ENCODE measurements around the gene ACVR1B. TPM values are rescaled to one million over a fixed set of nuclear protein-coding genes. Genes with fewer than 3 reads are reported as not detected.

Gene ACVR1B
- total and polyA plus RNA-seq, 9 of the 15 experiments (the other 6 are each of a cell fraction or from before 2014, with no cell fraction given): 0.97 to 15.1 (median 6.8) TPM

- peak; percentile 94 to 97 (median 96) for TF ChIP-seq CTCF (IDR thresholded peaks at IDR 0.05 in 2 of 3, conservative IDR thresholded peaks at IDR 0.05 in 1 of 3; ENCODE audit: insufficient read depth in 2 of 3, low read depth in 1 of 3, low read length in 3 of 3)
- TF ChIP-seq ZNF668 (CRISPR knock-in tag; IDR thresholded peaks at IDR 0.05): no peak
- TF ChIP-seq CTBP1 (IDR thresholded peaks at IDR 0.05; ENCODE audit: borderline replicate concordance): 0 out of 2 replicates have a peak, but pooled peaks have one; percentile 25
- no peak for TF ChIP-seq ZFPM2 (CRISPR knock-in tag; IDR thresholded peaks at IDR 0.05)
- no peak for TF ChIP-seq ZNF347 (CRISPR knock-in tag; IDR thresholded peaks at IDR 0.05; ENCODE audit: low read depth)
- no peak for TF ChIP-seq GATAD2A (IDR thresholded peaks at IDR 0.05)
- TF ChIP-seq PML (IDR thresholded peaks at IDR 0.05; ENCODE audit: low read length): 0 out of 2 replicates have a peak, but pooled peaks have one; percentile 7
- no peak for TF ChIP-seq CBX5 (IDR thresholded peaks at IDR 0.05; ENCODE audit: borderline replicate concordance, low read depth)
- 0 out of 2 replicates have a peak, but pooled peaks have one; percentile 9 for TF ChIP-seq ATF7 (IDR thresholded peaks at IDR 0.05)
- peak; percentile 72; the same call in 1 of the 2 replicates for TF ChIP-seq HDGF (IDR thresholded peaks at IDR 0.05)
- peak; percentile 82 for TF ChIP-seq DACH1 (IDR thresholded peaks at IDR 0.05; ENCODE audit: partially characterized antibody)
- no peak for TF ChIP-seq ZNF124 (CRISPR knock-in tag; IDR thresholded peaks at IDR 0.05)
- peak in 1 of 3 experiments; percentile 17 for TF ChIP-seq YY1 (IDR thresholded peaks at IDR 0.05; ENCODE audit: borderline replicate concordance in 1 of 3, control insufficient read depth in 1 of 3, extremely low read depth in 1 of 3, insufficient read depth in 3 of 3, insufficient read length in 1 of 3, insufficient replicate concordance in 2 of 3, low read depth in 1 of 3, low read length in 2 of 3)
- TF ChIP-seq POLR2H (tag; IDR thresholded peaks at IDR 0.05; ENCODE audit: low read depth): no peak
- TF ChIP-seq CTCFL (IDR thresholded peaks at IDR 0.05; ENCODE audit: borderline replicate concordance, insufficient read depth, low read depth, low read length, poor library complexity, severe bottlenecking): peak; percentile 66
- no peak for TF ChIP-seq EP300 (IDR thresholded peaks at IDR 0.05; ENCODE audit: low read length)
- peak; percentile 72 for TF ChIP-seq DEAF1 (CRISPR knock-in tag; IDR thresholded peaks at IDR 0.05)
- no peak for TF ChIP-seq SMAD3 (CRISPR knock-in tag; conservative IDR thresholded peaks at IDR 0.05)
- no peak for TF ChIP-seq RUNX1 (IDR thresholded peaks at IDR 0.05; ENCODE audit: low read depth)
- TF ChIP-seq ZNF311 (CRISPR knock-in tag; IDR thresholded peaks at IDR 0.05): no peak
- TF ChIP-seq MCM2 (IDR thresholded peaks at IDR 0.05; ENCODE audit: low read depth): no peak
- TF ChIP-seq STAG1 (CRISPR knock-in tag; IDR thresholded peaks at IDR 0.05; ENCODE audit: borderline replicate concordance): peak; percentile 57; the same call in 1 of the 2 replicates
These were observed 28.7 kb downstream of the ACVR1B start (continued) for GRCh38 chr12:51980051-51980808.
